ENCODE measurements around the gene ANO8.

ANO8 gene

DNA sequence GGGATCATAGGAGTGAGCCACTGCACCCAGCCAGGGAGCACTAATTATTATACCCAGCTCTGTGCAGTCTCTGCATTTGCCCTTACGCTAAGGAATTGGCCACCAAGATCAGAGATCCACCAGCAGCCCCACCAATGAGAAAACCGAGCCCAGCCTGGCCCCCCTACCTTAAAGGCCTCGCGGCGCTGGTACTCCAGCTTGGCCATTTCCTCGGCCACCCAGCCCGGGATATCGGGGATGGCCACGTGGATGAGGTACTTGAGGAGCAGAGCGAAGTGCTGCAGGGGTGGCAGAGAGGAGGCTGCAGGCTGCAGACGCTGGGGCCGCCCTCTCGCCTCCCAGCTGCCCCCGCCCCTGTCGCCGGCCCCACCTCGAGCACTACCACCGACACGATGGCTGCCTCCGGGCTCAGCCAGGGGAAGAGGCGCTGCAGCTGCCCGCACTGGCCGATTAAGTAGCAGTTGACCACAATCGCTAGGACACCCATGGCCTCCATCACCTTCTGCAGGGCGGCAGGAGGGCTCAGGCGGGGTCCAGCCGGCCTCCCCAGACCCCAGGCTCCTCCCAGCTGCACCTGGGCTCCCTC lies 7.5 kb downstream of the ANO8 start:
- DNase-seq = no peak

DNA sequence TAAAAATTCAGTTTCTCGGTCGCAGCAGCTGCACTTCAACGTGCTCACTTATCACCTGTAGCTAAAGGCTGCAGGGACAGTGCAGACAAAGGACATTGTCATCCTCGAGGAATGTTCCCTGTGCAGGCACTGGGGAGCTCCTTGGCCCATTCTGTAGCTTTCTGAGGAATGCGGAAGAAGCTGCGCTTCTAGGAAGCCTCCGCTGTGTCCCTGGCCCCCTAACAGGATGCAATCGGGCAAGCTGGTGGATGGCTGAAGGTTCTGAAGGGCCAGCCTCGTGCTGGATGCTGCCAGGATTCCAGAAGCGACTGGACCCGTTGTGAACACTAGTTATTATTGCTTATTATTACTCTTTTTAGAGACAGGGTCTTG lies 8.1 kb downstream of the ANO8 start:
- no peak for DNase-seq

DNA sequence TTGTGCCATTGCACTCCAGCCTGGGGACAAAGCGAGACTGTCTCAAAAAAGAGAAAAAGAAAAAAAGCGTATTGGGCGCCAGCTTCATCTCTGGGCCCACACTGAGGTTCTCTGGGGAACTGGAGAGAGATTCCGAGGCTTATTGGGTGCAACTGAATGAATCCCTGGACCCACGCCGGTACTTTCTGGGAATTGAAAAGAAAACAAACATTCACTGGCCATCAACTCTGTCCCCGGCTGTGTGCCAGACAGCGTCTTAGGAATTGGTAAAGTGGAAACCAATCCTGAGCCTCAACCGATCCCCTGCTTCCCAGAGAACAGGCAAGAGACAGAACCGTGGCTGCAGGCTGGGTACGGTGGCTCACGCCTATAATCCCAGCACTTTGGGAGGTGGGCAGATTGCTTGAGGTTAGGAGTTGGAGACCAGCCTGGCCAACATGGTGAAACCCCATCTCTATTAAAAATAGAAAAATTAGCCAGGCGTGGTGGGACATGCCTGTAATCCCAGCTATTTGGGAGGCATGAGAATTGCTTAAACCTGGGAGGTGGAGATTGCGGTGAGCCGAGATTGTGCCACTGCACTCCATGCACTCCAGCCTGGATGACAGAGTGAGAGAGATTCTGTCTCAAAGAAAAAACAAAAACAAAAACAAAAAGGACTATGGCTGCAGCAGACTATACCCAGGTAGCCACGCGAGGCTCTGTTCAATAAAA lies 8.6 kb downstream of the ANO8 start:
- no peak for DNase-seq

DNA sequence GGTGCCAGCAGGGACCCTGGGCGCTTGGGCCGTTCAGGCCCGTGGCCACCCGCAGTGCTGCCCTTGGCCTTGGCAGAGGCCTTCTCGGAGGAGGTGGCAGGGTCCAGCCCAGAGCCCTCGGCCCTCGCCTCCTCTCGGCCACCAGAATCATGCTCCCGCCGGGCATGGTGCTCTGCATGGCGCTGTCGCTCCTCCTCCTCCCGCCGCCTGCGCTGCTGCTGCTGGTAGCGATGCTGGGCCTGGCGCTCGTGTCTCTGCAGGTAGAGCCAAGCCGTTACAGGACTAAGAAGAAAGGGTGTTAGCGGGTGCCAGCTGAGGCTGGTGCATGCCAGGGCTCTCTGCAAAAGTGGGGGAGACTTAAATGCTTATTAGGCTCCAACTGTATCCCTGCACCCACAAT lies 9.5 kb downstream of the ANO8 start:
- no peak for DNase-seq

DNA sequence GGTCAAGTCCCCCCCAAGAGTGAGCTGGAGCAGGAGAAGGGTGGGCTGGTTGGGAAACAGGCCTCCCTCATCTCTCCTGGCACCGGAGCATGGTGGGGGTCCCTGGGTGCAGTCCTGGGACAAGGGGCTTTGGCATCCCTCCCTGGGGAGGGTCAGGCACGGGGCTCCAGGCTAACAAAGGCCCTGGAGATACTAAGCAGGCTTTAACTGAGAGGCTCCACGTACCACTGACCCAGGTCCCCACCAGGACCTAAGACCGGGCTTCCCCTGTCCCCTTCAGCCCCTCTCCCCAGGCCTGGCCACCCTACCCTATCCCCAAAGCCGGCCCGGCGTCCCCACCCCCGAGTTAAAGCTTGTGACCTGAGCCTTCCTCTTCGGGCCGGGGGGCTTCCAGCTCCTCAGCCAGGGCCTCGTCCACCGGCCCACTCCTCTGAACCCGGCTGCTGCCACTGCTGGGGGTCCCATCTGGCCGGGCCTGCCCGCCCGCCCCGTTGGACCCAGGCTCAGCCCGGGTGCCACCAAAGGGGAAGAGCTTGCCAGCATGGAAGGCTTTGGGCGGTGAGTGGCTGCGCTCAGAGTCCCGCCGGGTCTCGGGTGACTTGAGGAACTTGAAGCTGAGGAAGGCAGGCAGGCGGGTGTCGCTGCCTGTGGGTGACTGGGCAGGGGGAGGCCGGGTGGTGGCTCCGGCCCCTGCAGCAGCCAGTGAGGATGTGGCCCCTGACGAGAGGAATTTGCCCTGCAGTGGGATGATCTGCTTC lies 10.1 kb downstream of the ANO8 start:
- DNase-seq = no peak

DNA sequence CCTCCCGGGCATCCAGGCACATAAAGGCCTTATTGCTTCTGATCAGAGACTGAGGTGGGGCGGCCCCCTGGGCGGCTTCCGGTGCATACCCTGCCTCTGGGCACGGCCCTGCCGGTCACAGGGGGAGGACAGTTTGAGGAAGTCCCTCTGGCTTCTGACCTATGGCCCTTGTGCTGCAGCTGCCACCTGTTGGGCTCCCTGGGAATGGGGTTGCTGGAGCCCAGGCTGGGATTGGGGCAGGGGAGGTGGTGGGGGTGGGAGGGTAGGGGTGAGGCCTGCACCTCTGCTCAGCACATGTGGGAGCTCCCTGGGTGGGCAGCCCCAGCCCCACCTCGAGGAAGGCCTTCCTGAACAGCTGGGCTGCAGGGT lies 10.7 kb downstream of the ANO8 start:
- no peak for DNase-seq

DNA sequence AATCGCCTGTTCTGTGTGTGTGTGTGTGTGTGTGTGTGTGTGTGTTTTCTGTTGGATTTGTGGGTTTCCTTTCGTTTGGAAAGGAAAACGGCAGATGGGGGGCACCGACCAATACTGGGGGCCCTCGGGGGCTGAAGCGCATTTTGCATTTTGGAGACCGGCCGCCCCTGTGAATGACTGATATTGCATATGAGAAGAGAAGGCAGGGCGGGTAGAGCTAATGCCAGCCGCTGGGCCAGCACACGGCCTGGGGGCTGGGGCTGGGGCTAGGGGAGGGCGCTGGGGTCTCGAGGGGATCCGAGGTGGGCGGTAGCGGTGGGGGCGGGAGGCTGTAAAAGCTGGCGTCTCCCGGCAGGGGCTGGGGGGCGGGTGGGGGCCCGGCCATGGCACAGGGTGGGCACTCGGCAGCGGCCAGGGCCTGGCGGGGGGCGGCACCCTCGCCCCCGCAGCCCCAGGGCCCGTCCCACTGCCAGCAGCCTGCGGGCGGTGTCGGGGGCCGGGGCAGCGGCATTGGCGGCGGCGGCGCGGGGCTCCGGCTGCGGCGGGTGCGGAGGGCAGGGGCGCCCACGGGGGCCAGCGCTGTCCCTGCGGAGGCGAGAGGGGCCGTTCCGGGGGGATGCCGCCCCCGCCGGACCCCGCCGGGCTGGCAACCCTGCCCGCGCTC lies 11.2 kb downstream of the ANO8 start:
- DNase-seq = no peak

DNA sequence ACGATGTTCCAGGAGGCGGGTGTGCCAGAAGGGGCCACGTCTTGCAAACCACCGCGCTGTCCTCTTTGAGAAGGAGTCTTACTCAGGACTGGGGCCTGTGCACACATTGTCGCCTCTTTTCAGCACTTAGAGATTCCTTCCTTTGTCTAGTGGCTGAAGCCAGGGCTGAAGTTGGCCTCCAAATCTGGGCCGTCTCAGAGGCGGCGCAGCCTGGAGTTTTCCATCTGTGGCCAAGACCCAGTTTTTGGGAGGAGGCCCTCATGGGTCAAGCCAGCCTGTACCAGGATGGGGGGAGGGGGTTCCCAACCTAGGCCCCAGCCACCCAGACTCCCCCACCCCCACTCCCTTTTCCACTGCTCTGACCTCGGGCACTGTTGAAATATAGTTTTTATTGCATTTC lies 11.8 kb downstream of the ANO8 start:
- DNase-seq = no peak

DNA sequence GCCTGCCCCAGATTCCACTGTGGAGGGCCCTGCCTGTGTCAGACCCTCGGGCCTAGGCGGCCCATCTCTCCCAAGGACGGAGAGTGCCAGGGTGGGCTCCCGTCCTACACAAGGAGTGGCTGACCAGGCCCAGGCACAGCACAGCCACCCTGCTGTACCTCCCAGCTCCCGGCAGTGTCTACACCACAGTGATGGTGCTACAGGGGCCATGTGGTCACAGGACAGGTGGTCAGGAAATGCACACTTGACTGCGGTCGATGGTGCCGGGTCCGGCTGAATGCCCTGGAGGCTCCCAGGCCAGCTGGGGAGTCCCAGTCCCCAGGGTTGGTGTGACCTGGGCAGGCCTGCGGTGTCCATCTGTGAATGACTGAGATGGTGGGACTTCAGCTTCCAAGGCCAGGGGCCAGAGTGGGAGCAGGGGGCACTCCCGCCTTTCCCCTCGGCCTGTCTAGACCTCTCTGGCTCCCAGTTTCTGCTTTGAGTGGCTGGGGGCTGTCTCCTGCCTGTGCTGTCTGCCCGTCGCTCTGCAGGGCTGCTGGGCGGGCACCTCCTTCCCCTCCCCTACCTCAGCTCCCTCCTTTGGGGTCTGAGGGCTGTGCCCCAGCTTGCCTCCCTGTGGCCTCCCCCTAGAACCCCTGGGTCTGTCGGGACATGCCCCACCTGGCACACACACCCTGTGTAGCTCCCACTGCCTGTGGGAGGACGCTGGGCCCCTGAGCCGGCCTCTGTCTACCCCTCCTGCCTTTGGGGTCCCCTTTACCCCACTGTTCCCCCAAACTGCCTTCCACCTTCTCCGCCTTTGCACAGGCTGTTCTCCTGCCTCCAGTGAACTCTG lies 12.8 kb downstream of the ANO8 start:
- DNase-seq = no peak

DNA sequence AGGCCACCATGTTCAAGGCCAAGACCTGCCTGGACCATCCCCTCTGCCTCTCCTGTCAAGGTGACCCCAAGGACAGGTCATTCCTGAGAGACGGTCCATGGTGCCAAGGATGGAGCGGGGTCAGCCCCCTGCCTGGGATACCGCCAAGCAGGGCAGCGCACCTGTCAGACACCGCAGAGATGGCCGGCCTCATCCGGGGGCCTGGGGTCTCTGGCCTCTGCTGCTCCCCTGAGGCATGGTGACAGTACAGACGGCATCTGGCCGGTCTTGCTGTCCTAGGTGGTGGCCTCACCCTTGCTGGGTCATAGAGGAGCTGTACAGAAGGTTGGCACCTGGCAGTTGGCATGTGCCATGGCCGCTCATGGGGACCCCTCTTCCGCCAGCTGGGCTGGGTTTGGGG lies 14.2 kb downstream of the ANO8 start:
- DNase-seq = no peak

DNA sequence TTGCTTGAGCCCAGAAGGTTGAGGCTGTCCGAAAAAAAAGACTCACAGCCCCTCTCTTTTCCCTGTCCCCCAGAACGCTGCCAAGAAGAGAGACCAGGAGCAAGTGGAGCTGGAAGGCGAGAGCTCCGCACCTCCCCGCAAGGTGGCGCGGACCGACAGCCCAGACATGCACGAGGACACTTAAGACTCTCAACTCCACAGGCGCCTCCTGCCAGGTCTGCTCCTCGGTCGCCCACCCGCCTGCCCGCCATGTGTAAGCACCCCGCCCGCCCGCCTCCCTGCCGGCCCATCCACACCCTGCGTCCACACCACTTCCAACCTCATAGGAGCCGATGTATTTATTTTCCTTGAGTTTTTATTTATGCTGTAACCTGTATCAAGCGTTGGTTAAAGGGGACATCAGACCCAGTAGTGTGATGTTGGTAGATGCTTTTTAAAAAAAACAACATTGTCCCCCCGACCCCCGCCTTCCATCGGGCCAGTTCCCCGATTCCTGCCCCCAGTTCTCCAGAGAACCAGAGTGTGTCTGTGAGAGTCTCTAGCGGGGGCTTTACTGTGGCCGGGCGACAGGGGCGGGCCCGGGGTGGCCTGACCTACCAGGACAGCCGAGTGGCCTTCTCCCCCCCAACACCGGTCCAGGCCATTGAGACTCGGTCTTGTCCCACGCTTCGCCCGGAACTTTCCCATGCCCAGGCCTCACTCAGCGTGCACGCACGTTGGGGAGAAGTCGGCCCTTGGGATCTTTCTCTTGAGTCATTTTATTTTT lies 15.0 kb downstream of the ANO8 start:
- DNase-seq = no peak

DNA sequence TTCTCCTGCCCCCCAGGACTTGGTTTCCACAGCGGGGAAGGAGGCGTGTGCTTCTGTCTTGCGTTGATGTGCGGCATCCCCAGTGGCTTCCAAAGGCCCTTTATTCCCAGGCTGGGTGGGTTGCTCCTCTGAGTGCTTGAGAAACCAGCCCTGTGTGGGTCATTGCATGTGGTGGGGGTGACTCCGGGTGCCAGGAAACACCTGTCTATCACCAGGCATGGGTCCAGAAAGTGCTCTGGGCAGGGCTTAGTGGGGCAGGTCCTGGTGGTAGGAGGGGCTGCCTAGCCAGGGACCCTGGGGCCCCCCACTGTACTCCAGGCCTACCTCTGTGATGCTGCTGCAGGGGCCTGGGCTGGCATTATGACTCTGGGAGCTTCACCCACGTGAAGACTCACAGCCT lies 15.7 kb downstream of the ANO8 start:
- DNase-seq = no peak

DNA sequence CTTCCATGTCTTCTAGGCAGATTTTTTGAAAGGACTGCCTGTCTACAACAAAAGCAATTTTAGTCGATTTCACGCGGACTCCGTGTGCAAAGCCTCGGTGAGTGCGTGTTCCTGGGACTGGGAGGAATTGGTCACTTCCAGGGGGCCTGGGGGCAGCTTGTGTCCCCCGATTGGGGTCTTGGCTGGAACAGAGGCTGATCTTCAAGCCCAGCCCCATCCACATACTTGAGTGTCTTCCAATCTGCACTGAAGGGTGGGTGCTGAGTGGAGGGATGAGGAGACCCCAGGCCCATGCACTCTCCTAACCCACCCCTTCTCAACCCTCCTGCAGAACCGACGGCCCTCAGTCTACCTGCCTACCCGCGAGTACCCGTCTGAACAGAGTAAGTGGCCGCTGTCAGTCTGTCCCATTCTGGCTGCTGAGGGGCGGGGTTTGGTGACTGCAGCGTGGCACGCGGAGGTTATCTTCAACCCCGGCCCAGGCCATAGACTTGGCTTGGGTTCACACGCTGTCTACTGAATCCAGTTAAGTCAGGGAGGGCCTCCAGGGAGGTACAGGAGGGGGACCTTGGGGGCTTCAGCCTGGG lies 20.6 kb downstream of the ANO8 start:
- no peak for DNase-seq

DNA sequence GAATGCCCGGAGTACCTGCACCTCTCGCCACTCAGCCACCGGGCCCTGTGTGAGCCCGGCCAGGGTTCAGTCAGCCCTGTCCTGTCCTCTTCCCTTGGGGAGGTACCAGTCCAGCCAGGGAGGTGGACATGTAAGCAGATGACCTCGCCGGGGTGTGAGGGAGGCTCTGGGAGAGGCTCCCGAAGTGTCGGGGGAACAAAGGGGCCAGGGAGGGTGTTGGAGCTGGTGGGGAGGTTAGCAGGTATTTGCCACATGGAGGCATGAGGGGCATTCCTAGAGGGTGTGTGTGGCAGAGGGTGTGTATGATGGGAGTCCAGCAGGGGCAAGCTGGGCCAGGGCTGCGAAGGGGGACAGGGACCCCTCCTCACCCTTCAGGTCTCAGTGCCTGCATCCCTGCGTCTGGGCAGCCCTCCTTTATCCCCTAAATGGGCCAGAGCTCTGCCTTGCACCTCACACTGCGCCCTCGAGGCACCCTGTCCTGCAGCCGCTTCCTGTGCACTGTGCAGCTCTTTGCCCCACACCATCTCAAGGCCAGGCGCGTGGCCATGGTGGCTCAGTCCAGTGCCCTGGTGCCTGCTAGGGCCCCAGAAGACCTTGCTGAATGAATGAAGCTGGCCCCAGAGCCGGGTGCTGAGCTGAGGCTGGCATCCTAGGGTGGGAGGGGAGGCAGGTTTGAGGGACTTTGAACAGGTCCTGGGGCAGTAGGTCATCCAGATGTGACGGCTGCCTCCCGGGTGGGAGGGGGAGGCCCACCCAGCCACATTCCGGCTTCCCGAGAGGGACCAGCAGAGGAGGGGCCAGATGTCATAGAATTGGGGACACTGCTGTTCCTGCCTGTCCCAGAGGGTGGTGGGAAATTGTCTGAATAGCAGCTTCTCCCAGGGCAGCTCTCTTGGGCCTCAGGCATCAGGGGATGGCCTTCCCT lies 22.2 kb downstream of the ANO8 start:
- DNase-seq = no peak

DNA sequence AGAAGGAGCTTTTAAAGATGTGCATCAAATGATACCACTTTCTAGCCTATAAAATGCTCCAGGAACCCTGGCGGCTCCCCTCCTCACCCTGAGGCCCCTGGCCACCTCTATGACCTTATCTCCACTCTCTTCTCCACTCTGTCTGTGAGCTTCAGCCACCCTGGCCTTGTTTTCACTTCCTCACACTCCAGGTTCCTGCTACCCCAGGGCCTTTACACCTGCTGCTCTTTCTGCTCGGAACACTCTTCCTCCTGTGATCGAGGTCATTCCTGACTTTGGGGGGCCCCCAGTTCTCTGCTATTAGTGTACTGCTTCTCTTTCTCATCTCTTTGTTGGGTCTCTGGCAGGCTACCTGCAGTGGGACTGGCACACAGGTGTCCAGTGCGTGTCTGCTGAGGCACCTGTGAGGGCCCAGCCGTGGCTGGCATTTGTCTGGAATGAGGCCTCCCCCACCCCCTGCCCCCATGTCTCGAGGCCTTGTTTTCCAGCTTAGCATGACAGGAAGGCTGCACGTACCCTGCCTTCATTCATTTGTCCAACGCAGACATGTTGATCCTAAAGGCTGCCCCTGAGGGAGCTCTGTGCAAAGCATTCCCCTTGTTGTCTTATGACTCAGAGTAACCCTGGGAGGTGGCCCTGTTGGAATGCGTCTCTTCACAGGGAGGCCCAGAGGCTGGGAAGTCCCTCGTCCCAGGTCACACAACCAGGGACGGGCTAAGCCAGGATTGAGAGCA lies 23.0 kb downstream of the ANO8 start:
- peak; percentile 55 for DNase-seq

DNA sequence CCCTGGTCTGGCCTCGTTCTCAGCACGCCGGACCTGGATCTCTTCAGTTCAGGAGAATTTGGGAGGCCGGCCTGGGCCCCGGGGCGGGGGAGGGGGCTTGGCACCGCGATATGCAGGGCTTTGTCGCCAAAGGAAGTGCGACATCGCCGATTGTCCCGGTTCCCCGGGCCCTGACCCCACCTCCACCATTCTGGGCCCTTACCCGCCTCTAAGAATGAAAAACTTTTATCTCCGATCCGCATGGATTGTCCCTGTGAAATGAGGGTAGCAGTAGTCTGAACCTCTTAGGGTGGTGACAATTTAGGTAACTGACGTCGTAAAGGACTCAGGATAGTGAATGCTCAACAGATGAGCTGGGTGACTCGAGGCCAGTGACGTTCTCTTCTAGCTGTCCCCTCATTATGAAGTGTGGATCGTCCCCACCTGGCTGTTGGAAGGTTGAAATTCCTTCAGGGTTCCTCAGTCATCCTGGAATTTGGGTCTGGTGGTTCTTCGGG lies 24.6 kb downstream of the ANO8 start:
- no peak for DNase-seq

DNA sequence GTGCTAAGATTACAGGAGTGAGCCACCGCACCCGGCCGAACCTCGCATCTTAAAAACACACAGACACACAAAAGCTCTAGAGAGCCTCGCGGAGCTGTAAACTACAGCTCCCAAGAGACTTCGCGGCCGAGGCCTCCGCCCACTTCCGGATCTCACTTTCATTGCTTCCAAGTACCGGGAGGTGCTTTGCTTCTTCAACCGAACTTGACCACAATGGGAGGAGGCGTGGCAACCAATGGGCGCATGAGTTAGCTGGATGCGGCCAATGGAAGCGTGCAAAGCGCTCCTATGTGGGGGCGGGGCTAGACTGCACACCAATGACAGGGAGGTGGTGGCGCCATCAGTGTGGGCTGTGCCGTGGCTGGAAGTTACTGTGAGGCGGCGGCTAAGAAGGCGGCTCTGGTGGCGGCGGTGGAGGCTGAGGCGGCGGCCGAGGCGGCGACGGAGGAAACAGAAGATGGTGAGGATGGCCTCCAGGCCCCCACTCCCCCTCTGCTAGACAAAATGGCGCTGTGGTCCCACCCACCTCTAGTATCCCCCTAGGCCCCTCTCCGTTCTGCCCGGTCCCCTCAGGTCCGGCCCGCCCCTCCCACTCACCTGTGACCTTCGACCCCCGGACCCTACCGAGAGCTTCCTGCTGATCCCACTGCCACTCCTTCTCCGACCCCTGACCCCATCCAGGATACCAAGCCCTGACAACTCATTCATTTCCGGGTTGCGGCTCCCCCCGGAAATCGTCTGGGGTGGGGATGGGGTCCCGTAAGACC lies 25.3 kb downstream of the ANO8 start, which contains the start of gene DDA1:
DDA1 (plus strand) TSS at position 366 of the 767 bp plus-strand sequence; CDS start at position 458, 92 bp downstream.
- peak; percentile 100 for DNase-seq

DNA sequence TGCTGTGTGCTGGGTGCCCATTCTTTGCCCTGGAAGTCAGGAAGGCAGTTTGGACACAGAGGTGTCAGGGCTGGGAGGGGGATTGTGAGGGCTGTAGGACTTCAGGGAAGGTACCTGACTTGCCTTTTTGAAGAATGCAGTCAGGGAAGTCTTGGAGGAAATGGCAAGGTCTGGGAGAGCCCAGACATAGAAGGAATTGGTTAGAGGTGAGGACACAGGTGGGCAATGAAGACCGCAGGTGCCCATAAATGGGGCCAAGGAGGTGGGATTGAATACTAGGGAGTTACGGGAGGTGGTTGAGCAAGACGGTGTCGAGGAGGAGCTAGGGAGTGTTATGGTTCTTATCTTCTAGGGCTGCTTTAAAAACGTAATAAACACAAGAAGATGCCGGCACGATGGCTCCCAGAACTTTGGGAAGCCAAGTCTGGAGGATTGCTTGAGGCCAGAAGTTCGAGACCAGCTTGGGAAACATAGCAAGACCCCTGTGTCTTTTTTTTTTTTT lies 26.7 kb downstream of the ANO8 start:
- no peak for DNase-seq

All from fibroblast of upper back skin (primary cell).